ENCODE measurements around the gene SERTAD2. TPM values are rescaled to one million over a fixed set of nuclear protein-coding genes. Genes with fewer than 3 reads are reported as not detected.
A peak's percentile ranks its signal among the peaks of the same experiment; 100 is the strongest.

SERTAD2 gene
- total and polyA plus RNA-seq, 5 experiments from 2014 or later: 5.5 to 34.5 (median 9.2) TPM

GRCh38 chr2:64601785-64602391 is 51.8 kb downstream of the SERTAD2 start:
- Mint-ChIP-seq H3K4me1 (peaks cover 4 to 22% (median 5%) of the 10 kb centered on the region in 4 donors), H3K27me3 (no peaks in the 10 kb centered on the region), H3K36me3 (peaks cover 0 to 3% (median 0%) of the 10 kb centered on the region in 3 donors), H3K4me3 (no peak overlapping the region), H3K9me3 (no peaks in the 10 kb centered on the region), H3K27ac (peak overlapping the region in 1 of 10 donors; percentile 22)
- no peak for DNase-seq
- POLR2A ChIA-PET: no interaction called here
- ATAC-seq: no peak

GRCh38 chr2:64601034-64601754 is 52.5 kb downstream of the SERTAD2 start:
- peaks cover 0 to 3% (median 0%) of the 10 kb centered on the region in 3 donors for H3K36me3 Mint-ChIP-seq
- H3K4me3 Mint-ChIP-seq: no peak overlapping the region
- ATAC-seq: no peak
- no peaks in the 10 kb centered on the region for H3K27me3 Mint-ChIP-seq
- H3K9me3 Mint-ChIP-seq: no peaks in the 10 kb centered on the region
- POLR2A ChIA-PET: interaction anchor here (1.2 kb wide), 1 partner anchor 78 kb away, joined by 3 read pairs; no protein-coding TSS in a partner anchor
- no peak for DNase-seq
- H3K27ac Mint-ChIP-seq: peak overlapping the region in 2 of 10 donors; percentile 22 to 87
- H3K4me1 Mint-ChIP-seq: peaks cover 0 to 15% (median 3%) of the 10 kb centered on the region in 4 donors

- no peak for ATAC-seq
- H3K4me3 Mint-ChIP-seq: no peak overlapping the region
- peaks cover 0 to 11% (median 3%) of the 10 kb centered on the region in 4 donors for H3K4me1 Mint-ChIP-seq
- H3K27ac Mint-ChIP-seq: no peak overlapping the region
- POLR2A ChIA-PET: no interaction called here
- H3K36me3 Mint-ChIP-seq: peaks cover 0 to 3% (median 0%) of the 10 kb centered on the region in 3 donors
- DNase-seq: no peak
- no peaks in the 10 kb centered on the region for H3K27me3 Mint-ChIP-seq
- H3K9me3 Mint-ChIP-seq: no peaks in the 10 kb centered on the region
These were observed 54.2 kb downstream of the SERTAD2 start for GRCh38 chr2:64599469-64599868.

GRCh38 chr2:64598226-64598625 is 55.5 kb downstream of the SERTAD2 start:
- H3K4me1 Mint-ChIP-seq: peaks cover 0 to 11% (median 3%) of the 10 kb centered on the region in 4 donors
- POLR2A ChIA-PET: no interaction called here
- DNase-seq (no peak), ATAC-seq (no peak)
- H3K27me3 Mint-ChIP-seq: no peaks in the 10 kb centered on the region
- H3K9me3 Mint-ChIP-seq: no peaks in the 10 kb centered on the region
- no peak overlapping the region for H3K27ac Mint-ChIP-seq
- peaks cover 0 to 3% (median 0%) of the 10 kb centered on the region in 3 donors for H3K36me3 Mint-ChIP-seq
- H3K4me3 Mint-ChIP-seq: no peak overlapping the region

- H3K36me3 Mint-ChIP-seq: peaks cover 0 to 28% (median 7%) of the 10 kb centered on the region in 3 donors
- POLR2A ChIA-PET: interaction anchor here (0.6 to 1.4 kb wide), 6 partner anchors 10 to 475 kb away, joined by 3 to 6 read pairs (median 4); partner anchors contain the start of gene SERTAD2
- no peaks in the 10 kb centered on the region for H3K9me3 Mint-ChIP-seq
- DNase-seq (no peak), ATAC-seq (no peak)
- H3K4me3 Mint-ChIP-seq: no peak overlapping the region
- no peaks in the 10 kb centered on the region for H3K27me3 Mint-ChIP-seq
- H3K4me1 Mint-ChIP-seq: peaks cover 0 to 11% (median 3%) of the 10 kb centered on the region in 4 donors
- H3K27ac Mint-ChIP-seq: no peak overlapping the region
These were observed 58.1 kb downstream of the SERTAD2 start for GRCh38 chr2:64595397-64596176.

GRCh38 chr2:64594226-64594989 is 59.3 kb downstream of the SERTAD2 start:
- no peaks in the 10 kb centered on the region for H3K9me3 Mint-ChIP-seq
- ATAC-seq: no peak
- peaks cover 0 to 5% (median 2%) of the 10 kb centered on the region in 4 donors for H3K4me1 Mint-ChIP-seq
- peaks cover 0 to 38% (median 7%) of the 10 kb centered on the region in 3 donors for H3K36me3 Mint-ChIP-seq
- H3K27ac Mint-ChIP-seq: peak overlapping the region in 1 of 10 donors; percentile 34
- no peak for DNase-seq
- POLR2A ChIA-PET: interaction anchor here (0.5 to 1.4 kb wide), 5 partner anchors 11 to 578 kb away, joined by 3 to 8 read pairs (median 4); partner anchors contain the start of gene SERTAD2
- H3K27me3 Mint-ChIP-seq: no peaks in the 10 kb centered on the region
- H3K4me3 Mint-ChIP-seq: no peak overlapping the region

GRCh38 chr2:64593035-64593655 is 60.6 kb downstream of the SERTAD2 start:
- no peak overlapping the region for H3K4me3 Mint-ChIP-seq
- H3K4me1 Mint-ChIP-seq: peaks cover 0 to under 1% (median 0%) of the 10 kb centered on the region in 4 donors
- no peaks in the 10 kb centered on the region for H3K9me3 Mint-ChIP-seq
- POLR2A ChIA-PET: no interaction called here
- DNase-seq (no peak), ATAC-seq (no peak)
- H3K27me3 Mint-ChIP-seq: no peaks in the 10 kb centered on the region
- peak overlapping the region in 1 of 10 donors; percentile 1 for H3K27ac Mint-ChIP-seq
- H3K36me3 Mint-ChIP-seq: peaks cover 0 to 50% (median 7%) of the 10 kb centered on the region in 3 donors

- POLR2A ChIA-PET: interaction anchor here (0.7 kb wide), 1 partner anchor 38 kb away, joined by 3 read pairs; no protein-coding TSS in a partner anchor
- Mint-ChIP-seq H3K9me3 (no peaks in the 10 kb centered on the region), H3K4me3 (no peak overlapping the region), H3K36me3 (peaks cover 0 to 63% (median 7%) of the 10 kb centered on the region in 3 donors), H3K4me1 (peaks cover 0 to 9% (median 5%) of the 10 kb centered on the region in 4 donors), H3K27ac (peak overlapping the region in 1 of 10 donors; percentile 46), H3K27me3 (no peaks in the 10 kb centered on the region)
- ATAC-seq (no peak), DNase-seq (no peak)
These were observed 62.5 kb downstream of the SERTAD2 start for GRCh38 chr2:64591188-64591587.

GRCh38 chr2:64587561-64587960 is 66.2 kb downstream of the SERTAD2 start:
- Mint-ChIP-seq H3K36me3 (peaks cover 0 to 76% (median 4%) of the 10 kb centered on the region in 3 donors), H3K4me1 (peaks cover 0 to 9% (median 5%) of the 10 kb centered on the region in 4 donors), H3K27ac (no peak overlapping the region), H3K4me3 (no peak overlapping the region), H3K27me3 (no peaks in the 10 kb centered on the region), H3K9me3 (no peaks in the 10 kb centered on the region)
- POLR2A ChIA-PET: interaction anchor here (1.6 kb wide), 1 partner anchor 282 kb away, joined by 3 read pairs; no protein-coding TSS in a partner anchor
- ATAC-seq (no peak), DNase-seq (no peak)

GRCh38 chr2:64586883-64587481 is 66.7 kb downstream of the SERTAD2 start:
- Mint-ChIP-seq H3K36me3 (peaks cover 0 to 73% (median 0%) of the 10 kb centered on the region in 3 donors), H3K4me1 (peaks cover 0 to 9% (median 5%) of the 10 kb centered on the region in 4 donors), H3K9me3 (no peaks in the 10 kb centered on the region), H3K27me3 (no peaks in the 10 kb centered on the region), H3K4me3 (no peak overlapping the region), H3K27ac (peak overlapping the region in 1 of 10 donors; percentile 19)
- ATAC-seq (peak; percentile 52 to 69), DNase-seq (peak in 3 of 10 donors; percentile 48 to 55 (median 51))
- POLR2A ChIA-PET: interaction anchor here (1.6 kb wide), 1 partner anchor 282 kb away, joined by 3 read pairs; no protein-coding TSS in a partner anchor

- H3K36me3 Mint-ChIP-seq: peaks cover 0 to 66% (median 0%) of the 10 kb centered on the region in 3 donors
- no peaks in the 10 kb centered on the region for H3K9me3 Mint-ChIP-seq
- peak overlapping the region in 1 of 10 donors; percentile 15 for H3K27ac Mint-ChIP-seq
- DNase-seq (no peak), ATAC-seq (no peak)
- H3K27me3 Mint-ChIP-seq: no peaks in the 10 kb centered on the region
- no peak overlapping the region for H3K4me3 Mint-ChIP-seq
- POLR2A ChIA-PET: no interaction called here
- H3K4me1 Mint-ChIP-seq: peaks cover 0 to 9% (median 5%) of the 10 kb centered on the region in 4 donors
These were observed 67.7 kb downstream of the SERTAD2 start for GRCh38 chr2:64586054-64586453.
